ENCODE measurements around the gene DAND5. TPM values are rescaled to one million over a fixed set of nuclear protein-coding genes. Genes with fewer than 3 reads are reported as not detected.

Gene DAND5
- polyA plus RNA-seq, 1 of the 3 experiments (the other 2 are of a cell fraction): 1.0 TPM

GRCh38 chr19:13001166-13001501 lies 31.8 kb downstream of the DAND5 start:
- Histone ChIP-seq H3K27ac (ENCODE audit: low read depth in 2 of 2, low read length in 1 of 2) (no peak overlapping the region), H3K4me3 (ENCODE audit: low read depth in 2 of 2, low read length in 1 of 2) (no peak overlapping the region), H3K4me2 (no peak overlapping the region), H2AFZ (ENCODE audit: low read depth) (no peak overlapping the region), H3F3A (replicated peaks; ENCODE audit: insufficient read depth) (no peaks in the 10 kb centered on the region), H3K27me3 (ENCODE audit: insufficient read depth) (no peaks in the 10 kb centered on the region), H3K9ac (no peak overlapping the region), H3K79me2 (ENCODE audit: insufficient read depth) (peaks cover 48% of the 10 kb centered on the region), H4K20me1 (ENCODE audit: insufficient read depth) (peaks cover 9% of the 10 kb centered on the region; the same call in 1 of the 2 replicates), H3K9me3 (no peaks in the 10 kb centered on the region), H3K4me1 (ENCODE audit: control insufficient read depth in 1 of 2, insufficient read depth in 2 of 2, low read depth in 1 of 2, low read length in 1 of 2) (peaks cover 0 to 9% of the 10 kb centered on the region in 2 experiments; a peak in 1 of 4 replicates), H3K36me3 (replicated peaks in 1 of 2; ENCODE audit: control insufficient read depth in 1 of 2, insufficient read depth in 2 of 2, low read length in 1 of 2) (no peaks in the 10 kb centered on the region), H3K9me2 (no peaks in the 10 kb centered on the region)
- ChIA-PET POLR2A (no interaction called here), CTCF (interaction anchor here (0.8 to 2.3 kb wide), 4 partner anchors 9 to 93 kb away, joined by 3 to 8 read pairs (median 6); no protein-coding TSS in a partner anchor)
- no peak for DNase-seq
- WGBS (ENCODE audit: low lambda C conversion rate): 90% methylated on average over 8 of the region's 19 CpGs
- TF ChIP-seq ZBTB33 (IDR thresholded peaks at IDR 0.05; ENCODE audit: borderline replicate concordance, low read depth): no peak
- TF ChIP-seq CTCF (IDR thresholded peaks at IDR 0.05): no peak
- TF ChIP-seq RAD21 (IDR thresholded peaks at IDR 0.05; ENCODE audit: low read length): no peak
- no peak for TF ChIP-seq MEF2A (IDR thresholded peaks at IDR 0.05; ENCODE audit: borderline replicate concordance, low read depth)
- TF ChIP-seq MXI1 (IDR thresholded peaks at IDR 0.05; ENCODE audit: low read depth, low read length): no peak
- no peak for TF ChIP-seq FOSL2 (IDR thresholded peaks at IDR 0.05; ENCODE audit: borderline replicate concordance, low read depth)
- TF ChIP-seq TEAD4 (IDR thresholded peaks at IDR 0.05; ENCODE audit: borderline replicate concordance, insufficient read depth): no peak
- no peak for TF ChIP-seq ELF1 (IDR thresholded peaks at IDR 0.05)
- TF ChIP-seq CHD2 (IDR thresholded peaks at IDR 0.05; ENCODE audit: low read length, partially characterized antibody): no peak
- TF ChIP-seq RXRA (IDR thresholded peaks at IDR 0.05; ENCODE audit: borderline replicate concordance, low read depth): no peak
- no peak for TF ChIP-seq IRF3 (IDR thresholded peaks at IDR 0.05; ENCODE audit: low read depth, low read length)
- TF ChIP-seq TAF1 (IDR thresholded peaks at IDR 0.05; ENCODE audit: borderline replicate concordance, low read depth, low read length): no peak
- no peak for TF ChIP-seq POLR2AphosphoS5 (IDR thresholded peaks at IDR 0.05; ENCODE audit: low read depth, low read length)
- no peak for TF ChIP-seq NFIC (IDR thresholded peaks at IDR 0.05; ENCODE audit: borderline replicate concordance)

All from SK-N-SH (cell line).